ENCODE data around the gene ZNF200. TPM values are rescaled to one million over a fixed set of nuclear protein-coding genes. Genes with fewer than 3 reads are reported as not detected.

The ZNF200 gene
- polyA plus RNA-seq, 1 of the 3 experiments (the other 2 are of a cell fraction), result 2.8 TPM

DNA sequence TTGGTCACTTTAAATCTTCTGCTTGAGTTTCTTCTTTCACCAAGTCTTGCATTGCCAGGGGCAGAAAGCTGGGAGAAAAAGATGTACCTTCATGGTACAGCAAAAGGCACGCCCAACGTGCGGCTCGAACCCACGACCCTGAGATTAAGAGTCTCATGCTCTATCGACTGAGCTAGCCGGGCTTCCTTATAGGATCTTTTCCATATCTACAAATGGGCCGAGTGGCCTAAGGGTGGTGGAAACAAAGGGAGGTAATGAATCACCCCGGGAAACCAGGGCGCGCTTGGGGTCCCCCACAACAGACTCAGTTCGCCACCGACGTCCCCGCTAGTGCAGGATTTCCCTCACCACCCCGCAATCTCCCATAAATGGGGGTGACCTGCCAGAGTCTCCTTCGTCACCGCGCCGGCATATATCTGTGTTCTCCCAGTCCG lies 54.5 kb downstream of the ZNF200 start:
- Histone ChIP-seq H3K79me2 (ENCODE audit: insufficient read depth) (no peaks in the 10 kb centered on the region), H3K27me3 (ENCODE audit: insufficient read depth) (peaks cover 82% of the 10 kb centered on the region), H3K9ac (no peak overlapping the region), H2AFZ (ENCODE audit: low read depth) (no peak overlapping the region), H3K27ac (ENCODE audit: low read depth in 2 of 2, low read length in 1 of 2) (no peak overlapping the region), H3F3A (replicated peaks; ENCODE audit: insufficient read depth) (peaks cover 14% of the 10 kb centered on the region), H3K9me3 (no peaks in the 10 kb centered on the region), H3K4me3 (ENCODE audit: low read depth in 2 of 2, low read length in 1 of 2) (no peak overlapping the region), H4K20me1 (ENCODE audit: insufficient read depth) (no peaks in the 10 kb centered on the region), H3K36me3 (replicated peaks in 1 of 2; ENCODE audit: control insufficient read depth in 1 of 2, insufficient read depth in 2 of 2, low read length in 1 of 2) (no peaks in the 10 kb centered on the region), H3K9me2 (no peaks in the 10 kb centered on the region), H3K4me1 (ENCODE audit: control insufficient read depth in 1 of 2, insufficient read depth in 2 of 2, low read depth in 1 of 2, low read length in 1 of 2) (peaks cover 0 to 11% of the 10 kb centered on the region in 2 experiments; a peak in 1 of 4 replicates), H3K4me2 (no peak overlapping the region)
- ChIA-PET CTCF (no interaction called here), POLR2A (no interaction called here)
- DNase-seq, result no peak
- 53% methylated on average over 21 of the region's 21 CpGs for WGBS (ENCODE audit: low lambda C conversion rate)
- TF ChIP-seq POLR2AphosphoS5 (IDR thresholded peaks at IDR 0.05; ENCODE audit: low read depth, low read length) (no peak), EZH2phosphoT487 (IDR thresholded peaks at IDR 0.05; ENCODE audit: borderline replicate concordance, low read depth) (no peak), RXRA (IDR thresholded peaks at IDR 0.05; ENCODE audit: borderline replicate concordance, low read depth) (no peak), RAD21 (IDR thresholded peaks at IDR 0.05; ENCODE audit: low read length) (no peak), GATA2 (CRISPR knock-in tag; IDR thresholded peaks at IDR 0.05) (no peak), FOXM1 (IDR thresholded peaks at IDR 0.05; ENCODE audit: low read depth) (no peak), JUND (IDR thresholded peaks at IDR 0.05) (no peak), GABPA (IDR thresholded peaks at IDR 0.05; ENCODE audit: low read depth) (no peak), YY1 (IDR thresholded peaks at IDR 0.05; ENCODE audit: low read depth) (no peak), ELF1 (IDR thresholded peaks at IDR 0.05) (no peak), TAF1 (IDR thresholded peaks at IDR 0.05; ENCODE audit: borderline replicate concordance, low read depth, low read length) (no peak), SIN3A (IDR thresholded peaks at IDR 0.05; ENCODE audit: borderline replicate concordance, low read depth, low read length) (no peak), TEAD4 (IDR thresholded peaks at IDR 0.05; ENCODE audit: borderline replicate concordance, insufficient read depth) (no peak)
- TF ChIP-seq, protein P1, sequence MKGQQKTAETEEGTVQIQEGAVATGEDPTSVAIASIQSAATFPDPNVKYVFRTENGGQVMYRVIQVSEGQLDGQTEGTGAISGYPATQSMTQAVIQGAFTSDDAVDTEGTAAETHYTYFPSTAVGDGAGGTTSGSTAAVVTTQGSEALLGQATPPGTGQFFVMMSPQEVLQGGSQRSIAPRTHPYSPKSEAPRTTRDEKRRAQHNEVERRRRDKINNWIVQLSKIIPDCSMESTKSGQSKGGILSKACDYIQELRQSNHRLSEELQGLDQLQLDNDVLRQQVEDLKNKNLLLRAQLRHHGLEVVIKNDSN (IDR thresholded peaks at IDR 0.05; ENCODE audit: borderline replicate concordance, low read depth), result no peak
- TF ChIP-seq, protein P2, sequence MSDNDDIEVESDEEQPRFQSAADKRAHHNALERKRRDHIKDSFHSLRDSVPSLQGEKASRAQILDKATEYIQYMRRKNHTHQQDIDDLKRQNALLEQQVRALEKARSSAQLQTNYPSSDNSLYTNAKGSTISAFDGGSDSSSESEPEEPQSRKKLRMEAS (IDR thresholded peaks at IDR 0.05; ENCODE audit: low read depth), result no peak
- TF ChIP-seq, protein P3, sequence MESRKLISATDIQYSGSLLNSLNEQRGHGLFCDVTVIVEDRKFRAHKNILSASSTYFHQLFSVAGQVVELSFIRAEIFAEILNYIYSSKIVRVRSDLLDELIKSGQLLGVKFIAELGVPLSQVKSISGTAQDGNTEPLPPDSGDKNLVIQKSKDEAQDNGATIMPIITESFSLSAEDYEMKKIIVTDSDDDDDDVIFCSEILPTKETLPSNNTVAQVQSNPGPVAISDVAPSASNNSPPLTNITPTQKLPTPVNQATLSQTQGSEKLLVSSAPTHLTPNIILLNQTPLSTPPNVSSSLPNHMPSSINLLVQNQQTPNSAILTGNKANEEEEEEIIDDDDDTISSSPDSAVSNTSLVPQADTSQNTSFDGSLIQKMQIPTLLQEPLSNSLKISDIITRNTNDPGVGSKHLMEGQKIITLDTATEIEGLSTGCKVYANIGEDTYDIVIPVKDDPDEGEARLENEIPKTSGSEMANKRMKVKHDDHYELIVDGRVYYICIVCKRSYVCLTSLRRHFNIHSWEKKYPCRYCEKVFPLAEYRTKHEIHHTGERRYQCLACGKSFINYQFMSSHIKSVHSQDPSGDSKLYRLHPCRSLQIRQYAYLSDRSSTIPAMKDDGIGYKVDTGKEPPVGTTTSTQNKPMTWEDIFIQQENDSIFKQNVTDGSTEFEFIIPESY (IDR thresholded peaks at IDR 0.05; ENCODE audit: borderline replicate concordance, low read depth), result no peak
- TF ChIP-seq, protein P4, sequence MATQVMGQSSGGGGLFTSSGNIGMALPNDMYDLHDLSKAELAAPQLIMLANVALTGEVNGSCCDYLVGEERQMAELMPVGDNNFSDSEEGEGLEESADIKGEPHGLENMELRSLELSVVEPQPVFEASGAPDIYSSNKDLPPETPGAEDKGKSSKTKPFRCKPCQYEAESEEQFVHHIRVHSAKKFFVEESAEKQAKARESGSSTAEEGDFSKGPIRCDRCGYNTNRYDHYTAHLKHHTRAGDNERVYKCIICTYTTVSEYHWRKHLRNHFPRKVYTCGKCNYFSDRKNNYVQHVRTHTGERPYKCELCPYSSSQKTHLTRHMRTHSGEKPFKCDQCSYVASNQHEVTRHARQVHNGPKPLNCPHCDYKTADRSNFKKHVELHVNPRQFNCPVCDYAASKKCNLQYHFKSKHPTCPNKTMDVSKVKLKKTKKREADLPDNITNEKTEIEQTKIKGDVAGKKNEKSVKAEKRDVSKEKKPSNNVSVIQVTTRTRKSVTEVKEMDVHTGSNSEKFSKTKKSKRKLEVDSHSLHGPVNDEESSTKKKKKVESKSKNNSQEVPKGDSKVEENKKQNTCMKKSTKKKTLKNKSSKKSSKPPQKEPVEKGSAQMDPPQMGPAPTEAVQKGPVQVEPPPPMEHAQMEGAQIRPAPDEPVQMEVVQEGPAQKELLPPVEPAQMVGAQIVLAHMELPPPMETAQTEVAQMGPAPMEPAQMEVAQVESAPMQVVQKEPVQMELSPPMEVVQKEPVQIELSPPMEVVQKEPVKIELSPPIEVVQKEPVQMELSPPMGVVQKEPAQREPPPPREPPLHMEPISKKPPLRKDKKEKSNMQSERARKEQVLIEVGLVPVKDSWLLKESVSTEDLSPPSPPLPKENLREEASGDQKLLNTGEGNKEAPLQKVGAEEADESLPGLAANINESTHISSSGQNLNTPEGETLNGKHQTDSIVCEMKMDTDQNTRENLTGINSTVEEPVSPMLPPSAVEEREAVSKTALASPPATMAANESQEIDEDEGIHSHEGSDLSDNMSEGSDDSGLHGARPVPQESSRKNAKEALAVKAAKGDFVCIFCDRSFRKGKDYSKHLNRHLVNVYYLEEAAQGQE (IDR thresholded peaks at IDR 0.05; ENCODE audit: low read depth, low read length), result no peak
- TF ChIP-seq, protein P5, sequence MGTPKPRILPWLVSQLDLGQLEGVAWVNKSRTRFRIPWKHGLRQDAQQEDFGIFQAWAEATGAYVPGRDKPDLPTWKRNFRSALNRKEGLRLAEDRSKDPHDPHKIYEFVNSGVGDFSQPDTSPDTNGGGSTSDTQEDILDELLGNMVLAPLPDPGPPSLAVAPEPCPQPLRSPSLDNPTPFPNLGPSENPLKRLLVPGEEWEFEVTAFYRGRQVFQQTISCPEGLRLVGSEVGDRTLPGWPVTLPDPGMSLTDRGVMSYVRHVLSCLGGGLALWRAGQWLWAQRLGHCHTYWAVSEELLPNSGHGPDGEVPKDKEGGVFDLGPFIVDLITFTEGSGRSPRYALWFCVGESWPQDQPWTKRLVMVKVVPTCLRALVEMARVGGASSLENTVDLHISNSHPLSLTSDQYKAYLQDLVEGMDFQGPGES (IDR thresholded peaks at IDR 0.05; ENCODE audit: low read depth, low read length), result no peak
